GM23338 (cell line): ENCODE data around the gene BBS10. TPM values are rescaled to one million over a fixed set of nuclear protein-coding genes. Genes with fewer than 3 reads are reported as not detected.

Source experiments
- ATAC-seq: fragments of 200-7000 bp; cut with Tn5 transposase; 3 replicates; pipeline ENCODE4 v1.9.1; 2020
- DNase-seq: peaks from one replicate; pipeline ENCODE4 v3.0.0-alpha.2; 2015; ENCODE audit warnings: low spot score
- H2AFZ ChIP-seq: fragments of 200-600 bp; sonication (generic); 2 replicates; pipeline ENCODE4 v1.8.0; 2016; ENCODE audit warnings: antibody characterized with exemption, mild to moderate bottlenecking, moderate library complexity
- H3F3A ChIP-seq: fragments of 200-600 bp; sonication (generic); replicated peaks from 2 replicates; pipeline ENCODE4 v1.8.0; 2017; ENCODE audit warnings: antibody characterized with exemption, mixed run types, low read depth
- H3K27ac ChIP-seq: fragments of 200-600 bp; sonication (generic); 2 replicates; pipeline ENCODE4 v1.6.1; 2016; ENCODE audit warnings: low read depth
- H3K27me3 ChIP-seq: fragments of 200-600 bp; sonication (generic); 2 replicates; pipeline ENCODE4 v1.8.0; 2016; ENCODE audit warnings: mild to moderate bottlenecking, mixed run types, moderate library complexity; ENCODE audit not compliant: insufficient read depth
- H3K36me3 ChIP-seq: fragments of 200-600 bp; sonication (generic); 2 replicates; pipeline ENCODE4 v1.8.0; 2016; ENCODE audit warnings: mild to moderate bottlenecking; ENCODE audit not compliant: insufficient read depth
- H3K4me1 ChIP-seq: fragments of 200-600 bp; sonication (generic); 2 replicates; pipeline ENCODE4 v1.8.0; 2016; ENCODE audit warnings: mild to moderate bottlenecking, moderate library complexity; ENCODE audit not compliant: insufficient read depth
- H3K4me2 ChIP-seq: fragments of 200-600 bp; sonication (generic); 2 replicates; pipeline ENCODE4 v1.7.1; 2017; ENCODE audit warnings: mixed run types
- H3K4me3 ChIP-seq: fragments of 200-600 bp; sonication (generic); 2 replicates; pipeline ENCODE4 v1.6.1; 2016; ENCODE audit warnings: mixed run types
- H3K79me2 ChIP-seq: fragments of 200-600 bp; sonication (generic); replicated peaks from 2 replicates; pipeline ENCODE4 v1.8.0; 2017; ENCODE audit warnings: mild to moderate bottlenecking; ENCODE audit not compliant: insufficient read depth
- H3K9me2 ChIP-seq: fragments of 200-600 bp; sonication (generic); 2 replicates; pipeline ENCODE4 v1.8.0; 2017; ENCODE audit not compliant: insufficient read depth
- H4K20me1 ChIP-seq: fragments of 200-600 bp; sonication (generic); replicated peaks from 2 replicates; pipeline ENCODE4 v1.8.0; 2017; ENCODE audit warnings: mild to moderate bottlenecking; ENCODE audit not compliant: insufficient read depth
- H3K27ac Mint-ChIP-seq: 2 replicates; pipeline ENCODE4 v1.8.0; 2020; ENCODE audit warnings: inconsistent platforms, mild to moderate bottlenecking, moderate library complexity, mixed read lengths
- H3K27me3 Mint-ChIP-seq: 3 replicates; pipeline ENCODE4 v1.8.0; 2022; ENCODE audit warnings: low read depth, mild to moderate bottlenecking, moderate library complexity, mixed read lengths, inconsistent platforms; ENCODE audit not compliant: insufficient read depth, poor library complexity
- H3K36me3 Mint-ChIP-seq: 3 replicates; pipeline ENCODE4 v1.8.0; 2021; ENCODE audit warnings: low read depth, mild to moderate bottlenecking, inconsistent platforms, moderate library complexity, mixed read lengths
- H3K4me1 Mint-ChIP-seq: 3 replicates; pipeline ENCODE4 v1.8.0; 2020; ENCODE audit warnings: mild to moderate bottlenecking, inconsistent platforms, mixed read lengths
- H3K4me3 Mint-ChIP-seq: 3 replicates; pipeline ENCODE4 v1.8.0; 2021; ENCODE audit warnings: moderate library complexity, mild to moderate bottlenecking, inconsistent platforms, mixed read lengths
- H3K9me3 Mint-ChIP-seq: 3 replicates; pipeline ENCODE4 v1.8.0; 2020; ENCODE audit warnings: moderate library complexity, mild to moderate bottlenecking, inconsistent platforms, mixed read lengths
- EZH2phosphoT487 ChIP-seq: fragments of 200-600 bp; sonication (generic); IDR thresholded peaks from one replicate; pipeline ENCODE4 v1.8.1; 2018; ENCODE audit warnings: antibody characterized with exemption; ENCODE audit not compliant: unreplicated experiment
- ZNF462 ChIP-seq: fragments of 250-450 bp; sonication (Bioruptor Pico); IDR thresholded peaks from 2 replicates; pipeline ENCODE4 v1.5.0; 2020; ENCODE audit warnings: mild to moderate bottlenecking, moderate library complexity
- polyA plus RNA-seq: library from polyadenylated mRNA; unstranded; fragments of >200 nt; fragmentation: Nextera tagmentation; extraction: Ambion mirVana; gene quantifications from 2 replicates; pipeline ENCODE4 v1.2.1, GENCODE V29; 2016
- small RNA-seq: library from RNA; depleted of rRNA; stranded (forward); fragments of <200 nt; gene quantifications from one replicate; pipeline ENCODE3, GENCODE V24; 2014; ENCODE audit warnings: low replicate concordance
- total RNA-seq: library from RNA; depleted of rRNA; stranded (reverse); fragments of >200 nt; shearing (Covaris generic); gene quantifications from 2 replicates; pipeline ENCODE4 v1.2.3, GENCODE V29; 2014; rRNA removed
- TF ChIP-seq, protein P1 (sequence below), 2 experiments: fragments of 200-600 bp in 1 of 2; sonication (generic) in 1 of 2; conservative IDR thresholded peaks; 2 replicates each; pipeline versions ENCODE4 v1.5.1 to v1.6.1; 2016 to 2017; ENCODE audit warnings: antibody characterized with exemption in 2 of 2, low read depth in 2 of 2, mild to moderate bottlenecking in 2 of 2, moderate library complexity in 1 of 2

Gene BBS10
- total and polyA plus RNA-seq, 2 experiments from 2014 or later = 5.2 to 12.8 TPM

GRCh38 chr12:76300297-76300665 lies 47.9 kb downstream of the BBS10 start (continued):
- TF ChIP-seq ZNF462 = no peak
- no peak for TF ChIP-seq EZH2phosphoT487

DNA sequence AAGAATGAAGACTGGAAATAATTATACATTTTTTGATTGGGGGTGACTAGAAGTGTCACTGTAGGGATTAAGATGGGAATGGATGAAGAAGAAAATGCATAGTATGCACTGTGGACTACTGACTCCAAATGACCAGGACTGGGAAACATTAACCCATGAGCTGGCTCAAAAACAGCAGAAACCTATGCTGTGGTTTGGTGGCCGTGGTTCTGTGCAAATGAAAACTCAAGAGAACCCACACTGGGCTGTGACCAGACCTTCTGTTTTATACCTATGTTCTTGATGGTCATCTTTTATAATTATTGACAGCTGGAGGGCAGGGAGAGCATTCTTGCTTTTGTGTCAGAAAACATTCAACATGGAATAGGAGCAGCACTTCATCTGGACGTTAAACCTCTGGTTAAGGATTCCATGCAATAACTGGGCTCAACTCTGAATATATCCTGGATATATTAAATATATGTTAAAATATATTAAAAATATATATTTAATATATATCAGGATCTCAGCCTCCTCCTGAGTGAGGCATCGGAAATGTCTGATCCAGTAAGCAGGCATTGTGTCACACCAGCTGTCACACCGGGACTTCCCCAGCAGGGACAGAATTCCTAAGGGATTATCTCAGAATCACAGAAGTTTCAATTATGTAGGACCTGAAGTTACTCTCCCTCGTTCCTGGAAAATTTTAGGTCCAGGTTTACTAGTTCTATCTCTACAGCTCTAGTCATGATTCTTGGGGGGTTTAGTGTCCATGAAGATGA lies 48.5 kb downstream of the BBS10 start:
- Mint-ChIP-seq H3K4me3 (no peak overlapping the region), H3K36me3 (no peaks in the 10 kb centered on the region), H3K9me3 (no peaks in the 10 kb centered on the region), H3K27me3 (no peaks in the 10 kb centered on the region), H3K4me1 (peaks cover 5% of the 10 kb centered on the region; the same call in 1 of the 3 replicates), H3K27ac (no peak overlapping the region)
- Histone ChIP-seq H3F3A (no peaks in the 10 kb centered on the region), H2AFZ (peak overlapping the region; percentile 16; the same call in 1 of the 2 replicates), H3K27ac (no peak overlapping the region), H3K79me2 (no peaks in the 10 kb centered on the region), H4K20me1 (no peaks in the 10 kb centered on the region), H3K27me3 (no peaks in the 10 kb centered on the region), H3K9me2 (peaks cover 7% of the 10 kb centered on the region; the same call in 1 of the 2 replicates), H3K4me2 (no peak overlapping the region), H3K4me1 (no peaks in the 10 kb centered on the region), H3K36me3 (no peaks in the 10 kb centered on the region), H3K4me3 (no peak overlapping the region)
- TF ChIP-seq, protein P1, sequence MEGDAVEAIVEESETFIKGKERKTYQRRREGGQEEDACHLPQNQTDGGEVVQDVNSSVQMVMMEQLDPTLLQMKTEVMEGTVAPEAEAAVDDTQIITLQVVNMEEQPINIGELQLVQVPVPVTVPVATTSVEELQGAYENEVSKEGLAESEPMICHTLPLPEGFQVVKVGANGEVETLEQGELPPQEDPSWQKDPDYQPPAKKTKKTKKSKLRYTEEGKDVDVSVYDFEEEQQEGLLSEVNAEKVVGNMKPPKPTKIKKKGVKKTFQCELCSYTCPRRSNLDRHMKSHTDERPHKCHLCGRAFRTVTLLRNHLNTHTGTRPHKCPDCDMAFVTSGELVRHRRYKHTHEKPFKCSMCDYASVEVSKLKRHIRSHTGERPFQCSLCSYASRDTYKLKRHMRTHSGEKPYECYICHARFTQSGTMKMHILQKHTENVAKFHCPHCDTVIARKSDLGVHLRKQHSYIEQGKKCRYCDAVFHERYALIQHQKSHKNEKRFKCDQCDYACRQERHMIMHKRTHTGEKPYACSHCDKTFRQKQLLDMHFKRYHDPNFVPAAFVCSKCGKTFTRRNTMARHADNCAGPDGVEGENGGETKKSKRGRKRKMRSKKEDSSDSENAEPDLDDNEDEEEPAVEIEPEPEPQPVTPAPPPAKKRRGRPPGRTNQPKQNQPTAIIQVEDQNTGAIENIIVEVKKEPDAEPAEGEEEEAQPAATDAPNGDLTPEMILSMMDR (conservative IDR thresholded peaks at IDR 0.05; ENCODE audit: low read depth in 2 of 2) = no peak
- ATAC-seq (no peak), DNase-seq (no peak)

Small RNAs within 50 kb of the gene (small RNA-seq; reads per million reads assigned to genes)
- not detected for gene RN7SKP172

Other genes with a start within 250 kb of the BBS10 start
- 73.3 and 78.0 TPM in 2 replicates for gene OSBPL8, start 211.4 kb upstream of the BBS10 start, total RNA-seq
- gene OSBPL8, start 211.4 kb upstream of the BBS10 start, polyA plus RNA-seq = 116 and 124 TPM in 2 replicates